Measurements from ENCODE around the gene PLBD1. TPM values are rescaled to one million over a fixed set of nuclear protein-coding genes. Genes with fewer than 3 reads are reported as not detected.

PLBD1 gene
- polyA plus RNA-seq, 4 donors = 36.5 to 56.7 (median 49.2) TPM

DNA sequence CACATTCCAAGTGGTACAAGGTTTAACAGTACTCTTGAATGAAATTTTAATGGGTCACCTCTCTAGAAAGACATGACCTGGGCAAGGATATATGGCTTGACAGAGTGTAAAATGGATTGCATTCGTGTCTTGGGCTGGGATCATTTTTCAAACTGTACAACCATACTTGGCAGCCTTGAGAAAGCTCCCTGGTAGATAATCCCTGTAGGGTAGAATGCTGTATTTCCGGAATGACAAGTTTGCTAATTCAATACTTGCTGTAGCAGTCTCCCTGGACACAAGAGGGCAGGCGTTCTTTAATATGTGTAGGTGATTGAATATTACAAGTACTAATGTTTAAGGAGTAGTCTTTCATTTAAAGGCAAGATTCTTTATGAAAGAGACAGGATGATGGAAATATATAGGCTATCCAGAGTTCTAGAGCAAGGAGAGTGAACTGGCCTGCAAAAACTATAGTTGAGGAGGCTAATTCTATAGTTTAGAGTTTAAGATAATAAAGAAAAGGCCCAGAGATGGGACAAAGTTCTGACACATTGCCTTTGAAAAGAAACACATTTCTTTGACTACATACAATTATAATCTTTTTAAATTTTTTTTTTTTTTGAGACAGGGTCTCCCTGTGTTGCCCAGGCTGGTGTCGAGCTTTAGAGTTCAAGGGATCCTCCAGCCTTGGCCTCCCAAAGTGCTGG, 53.4 kb downstream of the PLBD1 start:
- DNase-seq (ENCODE audit: low read depth in 4 of 4, low spot score in 3 of 4) = peak; percentile 49 to 71 (median 64)

DNA sequence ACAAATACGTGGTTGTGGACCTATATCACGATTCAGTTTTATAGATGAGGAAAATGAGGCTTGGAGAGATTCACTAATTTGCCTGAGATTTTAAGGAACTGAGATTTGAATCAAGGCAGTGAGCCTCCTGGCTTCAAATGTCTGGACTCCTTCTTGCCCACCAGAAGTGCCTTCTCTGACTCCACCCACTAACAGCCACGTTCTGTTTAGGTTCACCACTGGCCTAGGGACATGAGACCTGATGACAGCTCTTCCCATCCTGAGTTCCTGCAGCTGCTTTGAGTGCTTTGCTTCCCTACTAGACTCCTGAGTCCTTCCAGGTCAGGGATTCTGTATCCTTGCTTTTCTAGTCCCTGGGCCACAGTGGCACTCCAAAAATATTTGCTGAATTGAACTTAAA, 57.1 kb downstream of the PLBD1 start:
- DNase-seq (ENCODE audit: low read depth in 4 of 4, low spot score in 3 of 4) = no peak

DNA sequence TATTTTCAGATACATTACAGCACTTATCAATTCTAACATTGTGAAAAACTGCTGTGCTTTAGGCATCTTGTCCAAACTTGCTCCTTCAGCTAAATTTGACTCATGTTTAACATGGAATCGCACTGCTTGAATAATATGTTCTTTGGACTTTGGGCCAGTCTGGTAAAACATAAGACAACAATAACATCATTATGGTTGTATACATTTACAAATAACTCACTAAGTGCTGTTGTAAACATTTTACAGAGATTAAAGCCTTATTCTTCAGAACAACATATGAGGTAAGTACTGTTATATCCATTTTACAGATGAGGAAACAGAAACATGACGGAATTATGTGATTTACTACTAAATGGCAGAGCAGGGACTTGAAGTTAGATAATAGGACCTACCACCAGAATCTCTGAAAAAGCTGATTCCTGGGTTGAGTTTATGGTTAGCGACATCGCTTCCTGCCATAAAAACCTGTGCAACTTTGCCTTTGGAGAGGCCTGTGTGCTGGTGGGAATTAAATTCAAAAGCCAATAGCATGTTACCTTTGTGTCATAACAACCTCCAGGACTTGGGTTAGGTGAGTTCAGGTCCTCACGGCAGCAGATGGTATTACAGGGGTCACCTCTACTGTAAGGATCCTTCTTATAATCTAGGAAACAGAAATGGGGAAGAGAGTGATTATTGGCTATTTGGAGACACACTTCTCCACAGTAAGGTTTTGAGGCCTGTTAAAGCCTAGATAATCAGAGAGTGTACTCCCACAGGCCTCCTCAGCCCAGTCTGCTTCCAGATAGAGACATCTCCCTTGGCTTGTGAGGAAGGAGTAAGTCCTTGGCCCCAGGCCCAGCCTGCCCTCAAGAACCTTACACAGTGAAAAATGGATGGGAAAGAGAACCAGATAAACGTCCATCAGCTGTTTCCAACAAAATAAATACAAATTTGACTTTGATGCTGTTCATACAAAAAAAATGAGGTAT, 61.8 kb downstream of the PLBD1 start:
- no peak for DNase-seq (ENCODE audit: low read depth in 4 of 4, low spot score in 3 of 4)

- no peak for DNase-seq (ENCODE audit: low read depth in 4 of 4, low spot score in 3 of 4)
Measured at GRCh38 chr12:14495326-14495725, 72.4 kb downstream of the PLBD1 start.

- no peak for DNase-seq (ENCODE audit: low read depth in 4 of 4, low spot score in 3 of 4)
Measured at GRCh38 chr12:14482886-14483285, 84.8 kb downstream of the PLBD1 start.

GRCh38 chr12:14482361-14482760, 85.3 kb downstream of the PLBD1 start:
- no peak for DNase-seq (ENCODE audit: low read depth in 4 of 4, low spot score in 3 of 4)

DNA sequence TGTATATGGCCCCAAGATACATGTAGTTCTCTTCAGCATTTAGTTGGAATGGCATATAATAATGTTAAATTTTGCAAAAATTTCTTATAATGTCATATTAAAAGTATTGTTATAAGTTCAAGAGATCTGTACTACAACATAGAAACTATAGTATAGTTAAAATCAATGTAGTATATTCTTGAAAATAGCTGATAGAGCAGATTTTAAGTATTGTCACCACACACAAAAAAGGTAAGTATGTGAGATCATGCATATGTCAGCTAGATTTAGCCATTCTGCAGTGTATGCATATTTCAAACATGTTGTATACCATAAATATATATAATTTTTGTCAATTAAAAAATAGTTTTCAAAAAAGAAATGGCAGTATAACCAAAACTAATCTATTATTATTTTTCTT, 86.5 kb downstream of the PLBD1 start:
- DNase-seq (ENCODE audit: low read depth in 4 of 4, low spot score in 3 of 4) = no peak

DNA sequence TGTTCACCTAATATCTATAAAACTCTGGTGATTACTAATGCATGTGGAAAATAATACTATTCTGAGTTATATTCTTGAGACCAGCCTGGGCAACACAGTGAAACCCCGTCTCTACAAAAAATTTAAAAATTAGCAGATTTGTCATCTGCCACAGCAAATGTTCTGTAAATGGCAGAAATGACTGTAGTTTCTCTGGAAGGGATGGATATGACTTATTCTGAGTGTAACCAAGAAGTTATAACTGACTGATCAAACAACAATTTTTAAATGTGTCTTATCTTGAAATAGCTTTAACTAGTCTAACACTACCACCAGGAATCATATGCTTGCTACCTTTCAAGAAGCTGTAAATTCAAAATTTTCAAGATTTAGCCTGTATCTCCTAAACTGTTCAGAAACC, 88.7 kb downstream of the PLBD1 start:
- no peak for DNase-seq (ENCODE audit: low read depth in 4 of 4, low spot score in 3 of 4)

DNA sequence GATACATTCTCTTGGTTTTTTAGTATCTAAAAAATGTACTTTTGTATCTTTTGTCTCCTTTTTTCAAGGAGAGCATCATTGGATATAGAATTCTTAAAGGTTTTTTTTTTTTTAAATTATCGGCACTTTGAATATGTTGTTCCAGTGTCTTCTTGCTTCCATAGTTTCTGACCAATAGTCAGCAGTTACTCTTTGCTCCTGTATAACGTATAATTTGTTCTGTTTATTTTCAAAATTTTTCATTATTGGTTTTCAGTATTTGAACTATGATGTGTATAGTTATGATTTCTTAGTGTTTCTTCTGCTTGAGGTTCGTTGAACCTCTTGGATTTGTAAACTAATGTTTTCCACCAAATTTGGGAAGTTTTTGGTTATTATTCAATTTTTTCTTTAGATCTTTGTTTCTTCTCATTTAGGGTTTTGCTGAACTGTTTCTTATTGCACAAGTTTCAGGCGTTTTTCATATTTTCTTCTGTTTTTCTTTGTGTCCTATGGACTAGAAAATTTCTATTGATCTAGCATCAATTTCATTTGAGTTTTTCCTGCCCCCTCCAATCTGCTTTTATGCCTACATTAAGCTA, 93.9 kb downstream of the PLBD1 start:
- DNase-seq (ENCODE audit: low read depth in 4 of 4, low spot score in 3 of 4) = no peak

DNA sequence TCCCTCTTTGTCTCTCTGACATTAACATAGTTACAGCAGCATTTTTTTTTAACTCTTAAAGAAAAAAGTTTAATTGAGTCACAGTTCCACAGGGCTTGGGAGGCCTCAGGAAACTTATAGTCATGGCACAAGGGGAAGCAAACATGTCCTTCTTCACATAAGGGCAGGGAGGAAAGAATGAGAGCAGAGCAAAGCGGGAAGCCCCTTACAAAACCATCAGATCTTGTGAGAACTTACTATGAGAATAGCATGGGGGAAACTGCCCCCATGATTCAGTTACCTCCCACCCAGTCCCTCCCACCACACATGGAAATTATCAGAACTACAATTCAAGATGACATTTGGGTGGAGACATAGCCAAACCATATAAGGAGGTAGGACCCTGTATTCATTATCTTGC, 96.2 kb downstream of the PLBD1 start:
- DNase-seq (ENCODE audit: low read depth in 4 of 4, low spot score in 3 of 4) = no peak

DNA sequence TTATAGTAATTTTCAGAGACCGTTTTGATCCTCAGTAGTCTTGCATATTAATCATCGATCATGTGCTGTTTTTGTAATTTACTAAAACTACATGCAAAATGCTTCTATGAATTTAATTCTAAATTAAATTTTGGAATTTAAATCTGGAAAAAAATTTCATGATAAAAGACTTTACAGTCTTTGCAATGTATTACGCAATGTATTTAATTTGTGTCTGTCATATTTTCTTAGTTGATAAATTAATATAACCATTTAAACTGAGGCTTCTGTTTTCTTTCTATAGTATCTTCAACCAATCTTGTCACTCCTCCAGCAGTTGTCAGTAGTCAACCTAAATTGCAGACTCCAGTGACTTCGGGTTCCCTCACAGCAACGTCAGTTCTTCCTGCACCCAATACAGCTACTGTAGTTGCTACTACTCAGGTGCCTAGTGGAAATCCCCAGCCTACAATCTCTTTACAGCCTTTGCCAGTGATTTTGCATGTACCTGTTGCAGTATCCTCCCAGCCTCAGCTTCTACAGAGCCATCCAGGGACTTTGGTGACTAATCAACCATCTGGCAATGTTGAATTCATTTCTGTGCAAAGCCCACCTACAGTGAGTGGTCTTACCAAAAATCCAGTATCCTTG, 107.4 kb downstream of the PLBD1 start:
- no peak for DNase-seq (ENCODE audit: low read depth in 4 of 4, low spot score in 3 of 4)

DNA sequence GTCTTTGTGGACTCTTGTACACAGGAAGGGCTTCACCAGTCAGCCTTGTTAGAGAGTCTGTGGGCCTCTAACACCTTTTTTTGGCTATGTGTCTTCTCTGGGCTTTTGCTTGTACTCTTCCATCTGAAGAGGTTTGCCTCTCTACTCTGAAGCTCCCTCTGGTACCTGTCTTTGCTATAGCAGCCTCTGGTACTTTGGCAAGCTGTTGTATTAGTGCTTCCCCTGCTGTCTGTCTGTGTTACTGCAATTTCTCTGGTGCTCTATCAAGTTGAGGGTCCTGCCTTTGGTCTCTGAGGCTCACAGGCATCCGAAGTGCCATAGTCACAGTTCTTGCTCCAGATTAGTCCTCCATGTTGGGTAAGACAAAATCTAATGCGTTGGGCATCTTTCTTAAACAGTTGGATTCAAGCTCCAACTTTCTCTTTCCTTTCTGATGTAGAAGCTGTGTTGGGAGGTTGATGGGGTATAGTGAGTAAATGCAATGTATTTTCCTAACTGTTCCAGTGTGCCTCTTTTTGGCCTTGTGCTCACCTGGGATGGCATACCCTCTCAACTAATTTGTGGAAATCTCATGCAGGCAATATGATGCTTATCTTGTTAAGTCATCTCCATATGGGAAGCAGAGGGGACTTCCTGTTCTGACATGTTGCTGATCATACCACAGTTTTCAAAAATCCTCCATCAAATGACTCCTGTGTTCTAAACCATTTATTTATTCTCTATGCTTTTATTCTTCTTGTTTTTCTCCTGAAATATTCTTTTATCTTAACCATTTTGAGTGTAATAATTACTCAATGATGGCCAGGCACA, 113.4 kb downstream of the PLBD1 start:
- DNase-seq (ENCODE audit: low read depth in 4 of 4, low spot score in 3 of 4) = no peak

Other genes with a start within 250 kb of the PLBD1 start
- gene ATF7IP, start 202.2 kb downstream of the PLBD1 start, polyA plus RNA-seq (ENCODE audit: insufficient read length in 4 of 4) = 10 to 100 TPM; 46.2 to 71.4 (median 57.1) TPM
- under 1 TPM; 0.29 to 0.63 (median 0.47) TPM for gene GUCY2C, start 128.7 kb upstream of the PLBD1 start, polyA plus RNA-seq (ENCODE audit: insufficient read length in 4 of 4)
- gene WBP11, start 235.6 kb upstream of the PLBD1 start, polyA plus RNA-seq (ENCODE audit: insufficient read length in 4 of 4) = 100 to 1,000 TPM in 2 of 4 donors, 10 to 100 TPM in 2; 72.1 to 127 (median 105) TPM
- 1 to 10 TPM; 1.4 to 5.9 (median 5.0) TPM for gene C12orf60, start 235.8 kb upstream of the PLBD1 start, polyA plus RNA-seq (ENCODE audit: insufficient read length in 4 of 4)
- 1 to 10 TPM in 3 of 4 donors, under 1 TPM in 1; 0.23 to 3.1 (median 2.5) TPM for gene SMCO3, start 246.3 kb upstream of the PLBD1 start, polyA plus RNA-seq (ENCODE audit: insufficient read length in 4 of 4)

All from left renal pelvis (tissue), 4 donors.